HG03045 (cell line): ENCODE results near the gene CENPX.

Source experiments
- ATAC-seq: cut with Tn5 transposase; IDR thresholded peaks from one replicate; pipeline ENCODE4 v1.9.1; 2021; ENCODE audit warnings: mild to moderate bottlenecking, moderate library complexity; ENCODE audit not compliant: unreplicated experiment

Gene CENPX

DNA sequence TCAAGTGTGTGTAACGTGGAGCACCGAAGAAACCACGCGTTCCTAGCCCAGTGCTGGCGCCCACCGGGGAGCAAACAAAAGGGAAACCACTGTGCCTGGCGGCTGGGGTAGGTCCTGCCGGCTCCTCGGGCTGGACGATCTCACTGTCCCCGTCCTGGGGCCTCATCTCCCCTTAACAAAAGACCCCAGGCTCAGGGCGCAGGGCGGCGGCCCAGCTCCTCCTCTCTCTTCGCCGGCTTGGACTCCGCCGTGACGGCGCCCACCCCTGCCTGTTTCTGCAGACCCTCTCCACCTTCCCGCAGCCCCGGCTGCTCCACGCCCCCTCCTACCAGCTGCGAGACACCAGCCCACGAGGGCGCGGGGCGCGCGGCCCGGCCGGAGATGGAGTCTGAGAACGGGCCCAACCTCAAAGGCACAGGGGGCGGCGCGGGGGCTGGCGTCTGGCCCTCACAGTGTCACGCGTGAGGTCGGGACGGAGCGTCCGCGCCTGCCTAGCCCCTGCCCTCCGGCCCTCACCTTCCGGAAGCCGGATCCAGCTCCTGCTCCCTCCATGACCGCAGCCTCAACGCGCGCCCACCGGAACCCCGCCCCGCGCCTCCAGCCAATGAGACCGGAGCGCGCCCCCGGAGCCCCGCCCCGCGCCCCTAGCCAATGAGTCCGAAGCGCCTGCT lies at the start of gene CENPX:
Gene CENPX, minus strand, starts transcription at position 569 of the 671 bp plus-strand sequence. Its CDS starts 17 bp downstream, at position 552.
- ATAC-seq: peak; percentile 16

DNA sequence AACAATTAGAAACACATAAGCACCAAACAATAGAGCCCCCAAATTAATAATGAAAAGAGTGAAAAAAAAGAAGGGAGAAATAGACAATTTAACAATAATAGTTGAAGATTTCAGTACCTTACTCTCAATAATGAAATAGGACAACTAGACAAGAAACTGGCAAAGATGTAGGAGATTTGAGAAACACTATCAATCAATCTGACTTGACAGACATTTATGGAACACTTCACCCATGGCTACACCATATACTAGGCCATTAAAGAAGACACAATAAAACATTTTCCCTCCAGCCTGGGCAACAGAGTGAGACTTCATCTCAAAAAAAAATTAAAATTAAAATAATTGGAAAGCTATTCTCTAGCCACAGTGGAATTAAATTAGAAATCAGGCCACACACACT lies 47.9 kb upstream of the CENPX start:
- no peak for ATAC-seq

DNA sequence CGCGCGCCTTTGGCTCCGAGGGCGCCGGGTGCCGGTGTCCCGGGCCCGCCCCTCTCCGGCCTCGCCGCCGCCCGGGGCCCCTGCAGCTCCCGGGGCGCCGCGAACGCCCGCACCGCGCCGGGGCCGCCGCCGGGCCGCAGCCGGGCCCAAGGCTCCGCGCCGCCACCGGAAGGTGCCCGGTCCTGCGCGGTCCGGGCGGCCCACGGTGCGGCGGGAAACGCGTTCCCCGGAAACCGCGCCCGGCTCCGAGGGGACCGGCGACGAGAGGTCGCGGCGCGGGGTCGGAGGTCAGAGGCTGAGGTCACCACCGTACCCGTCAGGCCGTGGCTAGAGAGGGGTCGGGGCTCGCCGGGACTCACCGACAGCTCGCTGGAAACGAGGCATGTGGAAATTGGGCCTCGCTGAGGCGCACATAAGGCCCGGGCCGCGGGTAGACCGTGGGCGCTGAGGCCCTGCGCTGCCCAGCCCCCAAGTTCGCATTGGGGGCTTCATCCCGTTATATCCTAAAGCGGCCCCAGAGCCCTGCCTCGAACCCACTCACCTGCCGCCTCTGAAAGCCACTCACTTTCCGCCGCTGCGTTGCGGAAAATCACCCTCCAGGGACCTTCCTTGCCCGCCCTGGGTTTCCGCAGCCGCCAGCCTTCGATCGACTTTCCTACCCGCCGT lies 43.1 kb upstream of the CENPX start, which contains the start of gene DUS1L:
Gene DUS1L, minus strand, starts transcription at position 167 of the 666 bp plus-strand sequence. CDS start 745 bp downstream, outside the sequence.
- ATAC-seq: peak; percentile 65

DNA sequence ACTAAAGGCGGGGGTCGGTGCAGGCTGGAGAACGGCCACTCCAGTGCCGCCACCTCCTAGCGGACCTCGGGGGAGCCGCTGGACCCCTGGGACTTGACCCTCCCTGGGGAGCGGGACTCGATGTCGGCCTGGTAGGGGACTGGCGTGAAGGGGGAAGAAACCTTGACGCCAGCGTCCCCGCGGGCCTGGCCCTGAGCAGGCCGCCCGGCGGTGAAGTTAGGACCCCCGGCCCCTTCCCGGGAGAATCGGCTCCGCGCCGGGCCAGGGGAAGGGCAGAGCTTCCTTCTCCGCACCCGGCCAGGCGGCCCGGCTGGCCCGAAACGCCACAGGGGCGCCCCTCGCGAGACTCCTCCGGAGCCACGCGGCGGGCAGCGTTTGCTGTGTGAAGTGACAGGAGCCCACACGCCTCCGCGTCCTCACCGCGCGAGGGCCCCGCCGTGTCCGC lies 42.5 kb upstream of the CENPX start:
- ATAC-seq: no peak

DNA sequence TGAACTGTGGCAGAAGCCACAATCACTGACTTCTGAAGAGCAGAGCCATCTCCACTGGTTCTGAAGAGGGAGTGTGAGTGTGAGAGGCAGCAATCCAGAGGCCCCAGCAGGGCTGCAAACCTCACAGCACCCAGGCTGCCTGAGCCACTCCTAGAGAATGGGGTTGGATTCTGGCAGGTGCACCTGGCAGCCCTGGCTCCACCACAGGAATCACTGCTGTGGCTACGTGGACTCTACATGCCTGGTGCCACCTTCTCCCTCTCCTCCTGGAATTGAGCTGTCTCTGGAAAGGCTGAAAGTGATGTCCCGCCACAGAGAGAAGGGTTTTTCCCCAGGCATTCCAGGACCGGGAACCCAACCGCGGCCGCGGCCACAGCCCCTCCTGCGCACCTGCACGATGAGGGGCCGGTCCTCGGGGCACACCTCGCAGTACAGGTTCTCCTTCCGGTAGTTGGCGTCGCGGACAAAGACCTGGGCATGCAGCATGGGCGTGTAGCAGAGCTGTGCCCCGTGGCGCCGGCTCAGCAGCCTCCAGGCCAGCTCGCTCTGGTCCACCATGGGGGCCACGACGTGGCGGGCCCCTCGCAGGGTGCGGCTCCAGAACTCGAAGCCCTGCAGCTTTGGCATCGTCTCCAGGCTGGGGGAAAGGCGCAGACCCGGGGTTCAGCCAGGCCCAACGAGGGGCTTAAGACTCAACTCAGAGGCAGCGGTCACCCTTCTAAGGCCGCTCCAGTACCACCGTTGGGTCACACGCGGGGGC lies 41.9 kb upstream of the CENPX start:
- ATAC-seq: no peak

DNA sequence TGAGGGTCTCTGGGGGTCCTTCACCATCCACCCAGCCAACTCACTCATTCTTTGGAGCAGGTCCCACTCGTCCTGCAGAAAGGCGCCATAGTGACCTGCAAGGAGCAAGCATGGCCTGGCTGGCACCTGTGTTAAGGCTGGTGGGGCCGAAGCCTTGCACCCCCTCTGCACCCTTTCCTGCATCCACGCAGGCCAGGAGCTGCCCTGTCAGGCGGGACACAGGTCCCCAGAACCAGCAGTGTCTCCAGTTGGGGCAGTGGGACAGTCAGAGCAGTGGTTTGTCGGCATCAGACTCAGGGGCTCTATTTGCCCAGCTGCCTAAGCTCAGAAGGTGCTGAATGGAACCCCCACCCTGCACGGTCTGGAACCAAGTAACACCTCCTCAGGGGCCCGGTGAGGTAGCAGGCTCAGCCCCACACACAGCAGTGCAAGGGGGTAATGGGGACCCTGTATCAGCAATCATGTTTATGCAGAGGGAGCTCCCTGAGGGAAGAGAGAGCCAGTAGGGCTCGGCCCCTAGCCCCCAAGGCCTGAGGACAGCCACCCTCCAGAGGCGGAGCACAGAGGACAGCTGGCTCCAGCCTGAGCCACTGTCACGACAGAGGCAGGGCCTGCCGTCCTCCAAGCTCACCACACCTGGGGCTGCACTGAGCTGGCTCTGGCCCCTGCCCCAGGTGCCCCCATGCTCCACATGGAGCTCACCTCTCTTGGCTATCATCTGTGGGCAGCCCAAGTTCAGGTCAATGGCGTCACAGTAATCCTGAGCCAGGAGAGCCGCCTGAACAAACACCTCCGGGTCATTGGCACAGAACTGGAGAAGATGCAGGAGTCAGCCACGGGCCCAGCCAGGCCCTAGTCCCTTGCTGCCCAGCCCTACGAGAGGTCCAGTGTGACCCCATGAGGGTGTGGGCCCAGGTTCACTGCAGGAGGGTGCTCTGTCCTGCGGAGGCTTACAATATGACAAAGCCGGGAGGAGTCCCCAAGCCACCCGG lies 41.0 kb upstream of the CENPX start:
- ATAC-seq: no peak

DNA sequence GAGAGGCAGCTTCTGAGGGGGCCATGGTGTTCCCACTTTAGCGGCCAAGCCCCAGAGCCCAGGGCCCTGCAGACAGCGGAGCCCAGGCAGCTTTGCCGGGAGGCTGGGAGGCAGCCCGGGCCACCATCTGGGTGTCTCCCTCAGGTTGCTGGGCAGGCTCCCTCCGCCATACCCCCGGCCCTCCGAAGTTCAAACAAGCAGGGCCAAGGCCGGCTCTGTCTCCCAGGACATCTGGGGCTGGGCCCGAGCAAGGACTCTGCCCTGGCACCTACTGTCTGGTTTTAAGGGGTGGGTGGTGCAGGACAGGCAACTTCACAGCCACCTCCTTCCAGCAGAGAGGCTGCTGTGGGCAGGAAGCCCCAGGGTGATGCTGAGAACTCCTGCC lies 40.3 kb upstream of the CENPX start:
- no peak for ATAC-seq

DNA sequence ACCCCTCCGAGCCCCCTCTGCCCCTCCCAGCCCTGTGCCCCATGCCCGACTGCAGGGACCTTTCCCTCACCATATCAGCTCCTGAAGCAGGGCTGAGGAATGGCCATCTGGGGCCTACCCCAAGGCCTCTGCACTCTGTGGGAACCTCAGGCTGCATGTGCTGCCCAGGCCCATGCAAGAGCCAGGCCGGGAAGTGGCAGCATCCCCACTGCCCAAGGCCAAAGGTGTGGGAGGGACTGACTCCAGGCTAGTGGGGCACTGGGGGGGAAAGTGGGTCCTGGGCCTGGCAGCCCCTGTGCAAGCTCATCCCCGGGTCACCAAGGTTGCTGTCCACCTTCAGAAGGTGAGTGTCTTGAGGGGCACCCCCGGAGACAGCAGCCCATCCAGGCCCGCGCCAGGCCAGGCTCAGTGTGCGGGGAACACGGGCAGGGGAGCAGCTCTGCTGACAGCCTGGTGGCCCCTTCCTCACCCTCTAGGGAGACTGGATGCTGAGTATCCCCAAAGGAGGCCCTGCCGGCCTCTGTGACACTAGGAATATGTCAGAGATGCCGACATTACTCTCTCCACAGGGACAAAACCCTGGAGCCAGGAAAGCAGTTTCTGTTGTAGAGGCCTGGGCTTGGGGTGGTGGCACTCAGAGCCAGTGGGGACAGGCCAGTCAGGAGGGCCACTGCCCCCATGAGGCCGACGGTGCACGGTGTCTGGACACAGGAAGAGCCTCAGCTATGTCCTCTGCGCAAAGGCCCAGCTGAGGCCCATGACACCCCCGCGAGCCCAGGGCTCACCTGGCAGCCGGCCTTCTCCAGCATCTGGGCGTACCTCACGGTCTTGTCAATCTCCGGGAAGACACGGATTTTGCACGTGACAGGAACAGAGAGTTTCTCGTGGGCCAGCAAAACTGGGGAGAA lies 39.7 kb upstream of the CENPX start:
- ATAC-seq: no peak

DNA sequence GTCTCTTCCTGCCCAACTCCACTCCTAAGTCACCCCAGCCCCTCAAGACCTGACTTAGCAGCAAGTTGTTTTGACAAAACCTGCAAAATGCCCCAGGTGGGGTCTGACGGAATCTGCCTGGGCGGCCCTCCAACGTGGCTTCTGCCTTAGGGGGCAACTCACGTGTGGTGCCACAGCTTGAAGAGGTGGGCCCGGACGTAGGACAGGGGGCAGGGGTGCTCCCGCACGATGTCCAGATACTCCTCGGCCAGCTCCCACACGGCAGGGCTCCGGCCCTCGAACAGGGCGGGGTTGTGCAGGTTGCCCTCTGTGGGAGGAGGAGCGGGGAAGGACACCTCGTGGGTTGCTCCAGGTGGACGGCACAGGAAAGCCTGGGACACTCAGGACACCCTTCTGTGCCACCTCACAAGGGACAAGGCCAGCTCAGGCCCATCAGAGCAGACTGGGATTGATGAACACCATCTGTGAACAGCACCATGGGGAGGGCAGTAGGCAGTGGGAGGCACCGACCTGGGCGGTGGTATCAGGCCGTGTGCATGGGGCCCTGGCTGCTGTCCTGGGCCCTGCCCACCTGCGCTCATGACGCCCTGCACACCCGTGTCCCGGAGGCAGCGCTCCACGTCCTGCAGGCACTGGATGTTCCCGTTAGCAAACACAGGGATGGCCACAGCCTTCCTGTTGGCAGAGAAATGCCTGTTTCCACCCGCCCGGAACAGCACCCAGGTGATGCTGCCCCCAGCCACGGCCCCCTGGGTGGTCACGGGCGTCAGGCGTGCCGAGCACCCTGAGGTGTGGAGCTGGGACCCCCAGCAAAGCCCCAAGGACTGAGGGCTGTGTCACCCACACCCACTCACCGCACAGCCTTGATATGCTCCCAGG lies 38.6 kb upstream of the CENPX start:
- no peak for ATAC-seq

DNA sequence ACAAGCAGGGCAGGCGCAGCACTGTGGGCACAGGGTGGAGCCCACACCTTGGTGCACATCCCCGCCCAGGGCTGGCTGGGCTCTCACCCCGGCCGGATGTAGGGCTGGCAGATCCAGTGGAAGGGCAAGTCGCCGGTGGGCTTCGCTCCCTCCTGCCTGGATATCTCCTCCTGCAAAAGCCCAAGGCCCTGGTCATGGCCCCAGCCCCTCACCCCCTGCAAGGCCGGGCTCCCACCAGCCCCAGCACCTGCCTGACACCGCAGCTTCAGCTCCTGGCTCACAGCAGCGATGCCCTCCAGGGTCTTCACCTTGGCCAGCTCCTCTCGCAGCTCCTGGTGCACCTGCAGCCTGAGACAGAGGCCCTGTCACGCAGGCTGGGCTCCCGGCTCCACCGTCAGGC lies 37.9 kb upstream of the CENPX start:
- no peak for ATAC-seq

DNA sequence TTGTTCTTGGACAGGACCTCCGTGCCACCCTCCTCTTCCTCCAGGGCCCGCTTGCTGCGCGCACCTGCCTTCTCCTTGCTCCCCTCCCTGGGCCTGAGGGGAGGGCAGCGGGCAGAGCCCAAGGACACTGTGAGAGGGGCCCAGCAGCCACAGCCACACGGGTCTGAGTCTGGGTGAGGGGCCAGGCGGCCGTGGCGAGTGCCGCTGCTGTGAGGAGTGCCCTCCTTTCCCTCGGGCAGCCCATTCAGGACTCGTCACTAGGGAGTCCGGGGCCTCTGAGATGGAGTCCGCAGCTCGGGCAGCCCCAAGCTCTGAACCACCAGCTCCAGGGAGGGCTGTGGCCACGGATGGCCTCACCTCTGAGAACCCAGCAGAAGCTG lies 37.3 kb upstream of the CENPX start:
- ATAC-seq: no peak

DNA sequence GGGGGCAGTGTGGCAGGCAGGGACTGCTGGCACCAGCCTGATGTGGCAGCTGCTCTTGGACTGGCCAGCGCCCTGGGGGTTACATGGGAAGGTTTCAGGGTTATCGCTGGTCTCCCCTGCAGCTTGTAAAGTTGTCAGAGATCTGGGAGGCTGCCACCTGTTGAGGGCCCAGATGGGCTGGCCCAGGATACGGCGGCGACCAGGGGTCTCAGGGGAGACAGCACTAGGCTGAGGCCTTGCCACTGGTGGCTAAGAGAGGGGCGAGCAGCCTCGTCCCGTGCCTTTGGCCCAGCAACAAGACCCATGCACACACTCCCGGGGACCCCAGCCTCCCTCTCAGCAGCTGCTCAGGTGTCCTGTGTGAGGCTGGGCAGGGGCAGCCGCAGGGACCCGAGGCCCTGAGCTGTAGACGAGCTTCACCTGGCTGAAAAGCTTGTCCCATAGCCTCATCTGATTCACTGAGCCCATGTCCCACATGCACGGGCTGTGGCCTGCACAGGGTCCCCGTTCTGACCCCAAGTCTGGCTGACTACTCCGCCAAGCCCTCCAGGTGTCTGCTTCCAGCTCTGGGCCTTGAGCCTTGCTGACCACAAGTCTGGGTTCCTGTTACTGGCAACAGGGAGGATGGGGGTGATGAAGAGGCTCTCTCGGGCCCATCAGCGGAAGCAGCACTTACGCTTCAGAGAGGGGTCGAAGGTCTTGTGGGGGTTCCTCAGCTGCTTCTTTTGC lies 36.8 kb upstream of the CENPX start:
- no peak for ATAC-seq

DNA sequence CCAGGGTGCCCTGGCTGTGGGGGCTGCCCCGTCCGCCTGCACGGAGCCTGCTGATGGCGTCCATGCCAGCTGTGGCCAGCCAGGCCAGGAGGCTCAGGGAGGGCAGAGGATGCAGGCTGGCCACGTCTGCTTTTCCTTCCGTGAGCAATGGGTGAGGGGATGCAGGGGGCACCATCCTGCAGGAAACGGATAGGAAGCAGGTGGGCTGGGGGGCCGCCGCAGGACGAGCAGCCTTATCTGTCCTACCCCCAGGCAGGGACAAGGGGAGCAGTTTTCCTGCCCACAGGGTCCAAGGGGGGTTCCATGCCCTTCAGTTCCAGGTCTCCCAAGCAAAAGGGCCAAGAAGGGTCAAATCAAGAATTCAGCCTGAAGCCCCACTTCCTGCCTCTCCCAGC lies 36.2 kb upstream of the CENPX start:
- ATAC-seq: no peak

DNA sequence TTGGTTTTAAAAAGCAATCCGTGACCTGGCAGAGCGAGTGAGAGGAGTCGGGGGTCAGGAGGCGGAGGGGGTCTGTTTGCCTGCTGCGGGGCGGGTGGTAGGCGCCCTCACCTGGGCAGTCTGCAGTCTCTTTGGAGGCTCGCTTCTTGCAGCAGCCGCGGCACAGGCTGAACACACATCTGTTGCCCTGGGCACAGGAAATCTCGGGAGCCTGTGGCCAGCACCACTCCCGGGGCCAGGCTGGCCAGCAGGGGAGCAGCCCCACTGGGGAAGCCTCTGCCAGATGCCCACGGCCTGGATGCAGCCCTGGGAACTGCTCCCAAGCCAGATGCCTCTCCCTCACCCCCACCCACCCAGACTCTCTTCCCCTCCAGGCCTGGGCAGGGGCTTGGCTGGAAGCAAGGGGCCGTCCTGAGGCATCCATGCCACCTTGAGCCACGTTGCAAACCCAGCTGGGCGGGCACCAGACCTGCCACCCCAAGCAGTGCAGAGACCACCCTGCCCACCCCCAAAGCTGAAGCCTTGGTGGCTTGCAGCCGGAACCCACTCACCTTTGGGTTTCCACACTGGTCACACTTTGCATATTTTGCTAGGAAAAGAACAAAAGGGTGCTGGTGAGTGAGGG lies 35.7 kb upstream of the CENPX start:
- no peak for ATAC-seq

DNA sequence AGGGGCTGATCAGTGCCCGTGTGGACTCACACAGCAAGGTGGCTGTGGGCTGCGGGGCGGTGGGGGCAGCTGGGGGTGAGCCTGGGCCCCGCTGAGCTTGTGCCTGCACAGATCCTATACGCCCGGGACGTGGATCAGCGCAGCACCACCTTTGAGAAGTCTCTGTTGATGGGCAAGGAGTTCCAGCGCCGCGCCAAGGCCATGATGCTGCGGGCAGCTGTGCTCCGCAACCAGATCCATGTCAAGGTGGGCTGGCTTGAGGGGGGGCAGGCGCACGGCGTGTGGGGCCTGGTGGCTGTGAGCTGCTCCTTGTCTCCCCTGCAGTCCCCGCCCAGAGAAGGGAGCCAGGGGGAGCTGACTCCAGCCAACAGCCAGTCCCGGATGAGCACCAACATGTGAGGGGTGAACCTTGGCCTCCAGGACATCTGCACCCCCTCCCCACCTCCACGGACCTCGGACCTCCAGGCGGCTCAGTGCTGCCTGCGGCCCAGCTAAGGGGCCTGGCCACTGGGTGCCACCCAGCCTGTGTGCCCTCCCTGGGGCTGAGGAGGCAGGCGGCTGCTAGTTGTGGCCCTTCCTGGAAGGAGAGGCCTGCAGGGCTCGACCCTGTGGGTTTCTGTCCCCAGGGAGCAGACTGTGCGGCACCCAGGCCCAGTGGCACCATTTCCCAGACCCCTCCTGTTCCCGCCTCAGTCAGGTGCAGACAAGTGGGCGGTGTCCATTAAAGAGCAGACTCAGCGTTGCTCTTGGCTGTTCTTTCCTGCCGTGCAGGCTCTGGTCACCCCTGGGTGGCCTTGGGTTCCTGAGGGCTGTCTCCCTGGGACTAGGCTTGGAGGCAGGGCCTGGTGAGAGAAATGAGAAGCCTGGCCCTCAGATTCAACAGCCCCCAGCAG lies 34.3 kb upstream of the CENPX start:
- ATAC-seq: no peak

DNA sequence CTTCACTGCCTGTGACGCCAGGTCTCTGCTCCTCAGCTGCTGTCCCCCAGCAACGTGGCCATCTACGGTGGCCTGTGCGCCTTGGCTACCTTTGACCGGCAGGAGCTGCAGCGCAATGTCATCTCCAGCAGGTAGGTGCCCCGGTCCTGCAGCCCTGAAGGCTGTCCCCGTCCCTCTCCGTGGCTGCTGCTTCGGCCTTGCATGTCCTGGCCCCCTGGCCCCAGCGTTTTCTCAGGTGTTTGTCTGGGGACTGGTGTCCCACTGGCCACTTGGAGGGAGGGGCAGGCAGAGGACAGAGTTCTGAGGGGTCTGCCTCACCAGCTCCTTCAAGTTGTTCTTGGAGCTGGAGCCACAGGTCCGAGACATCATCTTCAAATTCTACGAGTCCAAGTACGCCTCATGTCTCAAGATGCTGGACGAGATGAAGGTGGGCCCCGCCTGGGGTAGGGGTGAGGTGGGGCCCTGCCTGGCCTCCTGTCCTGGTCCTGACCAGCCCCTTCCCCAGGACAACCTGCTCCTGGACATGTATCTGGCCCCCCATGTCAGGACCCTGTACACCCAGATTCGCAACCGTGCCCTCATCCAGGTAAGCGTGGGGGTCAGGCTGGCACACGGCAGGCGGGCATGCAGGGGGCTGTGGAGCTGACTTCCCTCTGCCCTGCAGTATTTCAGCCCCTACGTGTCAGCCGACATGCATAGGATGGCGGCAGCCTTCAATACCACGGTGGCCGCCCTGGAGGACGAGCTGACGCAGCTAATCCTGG lies 33.5 kb upstream of the CENPX start:
- ATAC-seq: no peak
